Measurements from ENCODE around the gene MTERF2. TPM values are rescaled to one million over a fixed set of nuclear protein-coding genes. Genes with fewer than 3 reads are reported as not detected.
A peak's percentile ranks its signal among the peaks of the same experiment; 100 is the strongest.

Gene MTERF2
- total RNA-seq, 4 donors from 2014 or later: 16.7 to 22.2 (median 19.0) TPM

DNA sequence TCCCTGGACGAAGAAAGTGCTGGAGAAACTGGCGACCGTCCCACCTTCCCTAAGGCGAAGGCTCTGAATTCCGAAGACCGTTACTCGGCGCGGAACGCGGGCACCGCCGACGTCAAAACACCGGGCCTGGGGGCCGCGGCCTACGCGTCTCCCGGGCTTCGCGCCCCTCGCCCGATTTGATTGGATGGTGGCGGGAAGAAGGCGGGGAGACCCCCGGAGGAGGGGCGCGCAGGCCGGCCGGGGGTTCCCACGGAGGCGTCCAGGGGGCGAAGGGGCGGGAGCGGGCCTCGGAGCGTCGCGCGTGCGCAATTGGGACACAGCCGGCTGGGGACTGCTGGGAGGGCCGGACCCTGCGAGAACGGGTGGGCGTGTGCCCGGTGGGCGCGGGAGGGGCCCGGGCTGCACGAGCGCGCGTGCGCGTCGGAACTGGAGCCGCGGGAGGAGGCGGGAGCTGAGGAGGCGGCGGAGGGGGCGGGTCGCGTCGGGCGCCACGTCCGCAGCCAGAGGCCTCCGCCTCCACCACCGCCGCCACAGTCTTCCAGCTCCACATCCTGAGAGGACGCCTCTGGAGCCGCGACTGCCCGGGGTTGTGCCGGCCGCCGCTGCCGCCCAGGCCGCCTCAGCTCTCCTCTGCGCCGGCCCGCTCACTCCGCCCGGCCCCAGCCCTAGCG lies 31.4 kb downstream of the MTERF2 start, which contains the start of gene TMEM263:
Gene TMEM263, plus strand, starts transcription at position 531 of the 671 bp plus-strand sequence. CDS start 11,210 bp downstream, outside the sequence.
- DNase-seq (ENCODE audit: extremely low spot score): peak; percentile 97
- Histone ChIP-seq H3K9me3 (no peaks in the 10 kb centered on the region), H3K4me1 (peaks cover 22 to 43% (median 37%) of the 10 kb centered on the region in 4 donors), H3K4me3 (peak within 1 kb of the TSS; percentile 82 to 95 (median 94)), H3K27me3 (no peaks in the 10 kb centered on the region), H3K36me3 (no peaks in the 10 kb centered on the region), H3K27ac (replicated peaks in 1 of 4) (peak within 1 kb of the TSS; percentile 96 to 100 (median 98))
- under 1% methylated on average over 29 of the region's 88 CpGs for WGBS
- intact Hi-C loops (cut with DNase I): loop anchor here (1.0 to 5.0 kb wide), 3 partner anchors 32 to 137 kb away; partner anchors contain the start of genes CRY1 and MTERF2
- TF ChIP-seq POLR2AphosphoS5 (IDR thresholded peaks at IDR 0.05) (peak; percentile 92), POLR2A (IDR thresholded peaks at IDR 0.05; ENCODE audit: low read depth) (peak; percentile 82)
- TF ChIP-seq, protein P1, sequence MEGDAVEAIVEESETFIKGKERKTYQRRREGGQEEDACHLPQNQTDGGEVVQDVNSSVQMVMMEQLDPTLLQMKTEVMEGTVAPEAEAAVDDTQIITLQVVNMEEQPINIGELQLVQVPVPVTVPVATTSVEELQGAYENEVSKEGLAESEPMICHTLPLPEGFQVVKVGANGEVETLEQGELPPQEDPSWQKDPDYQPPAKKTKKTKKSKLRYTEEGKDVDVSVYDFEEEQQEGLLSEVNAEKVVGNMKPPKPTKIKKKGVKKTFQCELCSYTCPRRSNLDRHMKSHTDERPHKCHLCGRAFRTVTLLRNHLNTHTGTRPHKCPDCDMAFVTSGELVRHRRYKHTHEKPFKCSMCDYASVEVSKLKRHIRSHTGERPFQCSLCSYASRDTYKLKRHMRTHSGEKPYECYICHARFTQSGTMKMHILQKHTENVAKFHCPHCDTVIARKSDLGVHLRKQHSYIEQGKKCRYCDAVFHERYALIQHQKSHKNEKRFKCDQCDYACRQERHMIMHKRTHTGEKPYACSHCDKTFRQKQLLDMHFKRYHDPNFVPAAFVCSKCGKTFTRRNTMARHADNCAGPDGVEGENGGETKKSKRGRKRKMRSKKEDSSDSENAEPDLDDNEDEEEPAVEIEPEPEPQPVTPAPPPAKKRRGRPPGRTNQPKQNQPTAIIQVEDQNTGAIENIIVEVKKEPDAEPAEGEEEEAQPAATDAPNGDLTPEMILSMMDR (IDR thresholded peaks at IDR 0.05): no peak

DNA sequence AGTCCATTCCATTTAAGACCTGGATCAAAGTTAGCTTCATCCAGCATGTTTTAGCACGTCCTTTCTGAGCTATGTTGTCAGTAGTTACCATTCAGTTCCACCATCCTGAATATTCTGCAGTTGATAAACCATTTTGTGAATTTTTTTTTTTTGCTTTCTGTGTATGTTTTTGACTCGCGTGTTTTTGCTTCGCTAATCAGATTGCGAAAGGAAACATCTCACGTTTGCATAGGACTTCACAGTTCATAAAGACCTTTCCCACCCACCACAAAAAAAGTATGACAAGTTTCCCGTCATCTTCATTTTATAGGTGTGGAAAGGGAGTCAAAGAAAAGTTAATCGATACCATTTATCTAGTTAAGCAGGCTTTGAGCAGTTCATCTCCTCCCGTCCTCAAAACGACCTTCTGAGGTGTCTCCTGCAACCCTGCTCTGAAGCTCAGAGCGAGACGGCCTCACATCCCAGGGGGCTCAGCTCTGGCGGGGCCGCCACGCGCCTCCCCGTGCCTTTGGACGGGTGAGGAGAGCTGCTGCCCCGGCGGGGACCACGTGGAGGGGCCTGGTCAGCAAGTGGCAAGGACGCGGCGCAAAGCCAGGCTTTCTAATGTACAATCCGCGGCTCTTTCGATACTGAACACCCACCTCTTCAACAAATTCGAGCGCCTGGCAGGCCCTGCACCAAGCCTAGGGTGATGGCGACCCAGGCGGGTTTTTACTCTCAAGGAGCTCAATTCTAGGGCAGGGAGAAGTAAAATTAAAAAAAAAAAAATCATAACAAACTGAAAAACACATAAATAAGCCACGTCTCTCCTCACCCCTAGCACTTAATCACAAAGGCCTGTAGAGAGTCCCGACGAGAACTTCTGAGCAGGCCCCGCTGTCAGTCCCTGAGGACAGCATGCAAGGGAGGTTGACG lies 32.2 kb downstream of the MTERF2 start:
- H3K27me3 ChIP-seq: no peaks in the 10 kb centered on the region
- DNase-seq (ENCODE audit: extremely low spot score): no peak
- H3K36me3 ChIP-seq: no peaks in the 10 kb centered on the region
- 50% methylated on average over 35 of the region's 36 CpGs for WGBS
- peaks cover 19 to 39% (median 35%) of the 10 kb centered on the region in 4 donors for H3K4me1 ChIP-seq
- H3K9me3 ChIP-seq: no peaks in the 10 kb centered on the region
- peak overlapping the region; percentile 82 to 95 (median 94) for H3K4me3 ChIP-seq
- H3K27ac ChIP-seq (replicated peaks in 1 of 4): peak overlapping the region; percentile 96 to 100 (median 98)
- intact Hi-C loops (cut with DNase I): loop anchor here (5.0 kb wide), 2 partner anchors 73 to 138 kb away; partner anchors contain the start of gene CRY1
- TF ChIP-seq POLR2AphosphoS5 (IDR thresholded peaks at IDR 0.05) (no peak), POLR2A (IDR thresholded peaks at IDR 0.05; ENCODE audit: low read depth) (no peak), EP300 (IDR thresholded peaks at IDR 0.05) (no peak)
- TF ChIP-seq, protein P1 (IDR thresholded peaks at IDR 0.05): no peak

DNA sequence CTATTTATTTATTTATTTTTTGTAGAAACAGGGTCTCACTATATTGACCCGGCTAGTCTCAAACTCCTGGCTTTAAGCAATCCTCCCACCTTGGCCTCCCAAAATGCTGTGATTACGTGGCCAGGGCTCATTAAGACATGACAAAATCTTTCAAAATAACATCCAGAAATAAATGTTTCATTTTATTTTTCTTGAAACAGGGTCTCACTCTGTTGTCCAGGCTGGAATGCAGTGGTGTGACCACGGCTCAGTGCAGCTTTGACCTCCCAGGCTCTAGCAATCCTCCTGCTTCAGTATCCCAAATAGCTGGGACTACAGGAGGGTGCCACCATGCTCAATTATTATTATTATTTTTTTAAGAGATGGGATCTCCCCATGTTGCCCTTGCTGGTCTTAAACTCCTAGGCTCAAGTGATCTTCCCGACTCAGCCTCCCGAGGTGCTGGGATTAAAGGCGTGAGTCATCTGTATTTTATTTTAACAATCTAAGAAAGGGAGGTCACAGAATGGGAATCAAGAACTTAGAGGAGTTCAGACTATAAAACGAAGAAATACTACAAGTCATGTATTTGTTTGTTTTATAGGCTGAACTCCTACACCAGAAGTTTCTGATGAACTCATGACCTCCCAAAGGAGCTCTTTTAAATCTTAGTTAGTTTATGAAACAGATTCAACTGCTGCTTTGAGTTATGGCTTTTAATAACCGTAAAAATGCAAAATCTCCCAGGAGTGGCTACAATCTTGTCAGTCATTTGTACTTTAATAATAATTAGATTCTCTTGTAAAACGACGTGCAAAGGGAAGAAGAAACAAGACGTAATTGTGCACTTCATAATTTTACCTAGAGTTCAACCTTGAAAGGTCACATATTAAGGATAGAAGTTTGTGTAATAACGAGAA lies 33.3 kb downstream of the MTERF2 start:
- WGBS: 92% methylated on average over 12 of the region's 12 CpGs
- no peaks in the 10 kb centered on the region for H3K9me3 ChIP-seq
- H3K4me3 ChIP-seq: no peak overlapping the region
- DNase-seq (ENCODE audit: extremely low spot score): no peak
- no peaks in the 10 kb centered on the region for H3K27me3 ChIP-seq
- H3K27ac ChIP-seq (replicated peaks in 1 of 4): no peak overlapping the region
- H3K36me3 ChIP-seq: no peaks in the 10 kb centered on the region
- peaks cover 12 to 28% (median 25%) of the 10 kb centered on the region in 4 donors for H3K4me1 ChIP-seq
- TF ChIP-seq POLR2AphosphoS5 (IDR thresholded peaks at IDR 0.05) (no peak), EP300 (IDR thresholded peaks at IDR 0.05) (no peak), POLR2A (IDR thresholded peaks at IDR 0.05; ENCODE audit: low read depth) (no peak)
- TF ChIP-seq, protein P1 (IDR thresholded peaks at IDR 0.05): no peak
- intact Hi-C loops (cut with DNase I): no loop called here

GRCh38 chr12:106950591-106950990 lies 36.4 kb downstream of the MTERF2 start:
- Histone ChIP-seq H3K36me3 (no peaks in the 10 kb centered on the region), H3K9me3 (no peaks in the 10 kb centered on the region), H3K27ac (replicated peaks in 1 of 4) (no peak overlapping the region), H3K4me3 (no peak overlapping the region), H3K27me3 (no peaks in the 10 kb centered on the region), H3K4me1 (peaks cover 0 to 11% (median 9%) of the 10 kb centered on the region in 4 donors)
- 94% methylated on average over 5 of the region's 5 CpGs for WGBS
- TF ChIP-seq, protein P1 (IDR thresholded peaks at IDR 0.05): no peak
- TF ChIP-seq POLR2A (IDR thresholded peaks at IDR 0.05; ENCODE audit: low read depth) (no peak), POLR2AphosphoS5 (IDR thresholded peaks at IDR 0.05) (no peak), EP300 (IDR thresholded peaks at IDR 0.05) (no peak)
- intact Hi-C loops (cut with DNase I): no loop called here
- no peak for DNase-seq (ENCODE audit: extremely low spot score)
